GM10248 (cell line): ENCODE measurements around the gene ACSF3.

Experiments used
- CTCF ChIA-PET: fragments of 300-600 bp; sonication (Branson Sonifier 250); formaldehyde crosslinking; extraction: SDS; loops from one replicate; lab custom pipeline; 2021; ENCODE audit warnings: antibody characterized with exemption; lab: Yijun Ruan, JAX
- POLR2A ChIA-PET: fragments of 350-650 bp; sonication (Branson Sonifier 250); formaldehyde crosslinking; extraction: SDS; loops from one replicate; lab custom pipeline; 2020; ENCODE audit warnings: antibody characterized with exemption; lab: Yijun Ruan, JAX
- DNase-seq: peaks from one replicate; pipeline ENCODE4 v3.0.0; 2012; ENCODE audit errors: extremely low spot score
- TF ChIP-seq, protein P1 (sequence below): IDR thresholded peaks from 2 replicates; pipeline ENCODE4 v1.5.1; 2012; ENCODE audit warnings: mild to moderate bottlenecking, low read depth; ENCODE audit errors: extremely low read depth, missing control alignments, control extremely low read depth

ACSF3 gene

DNA sequence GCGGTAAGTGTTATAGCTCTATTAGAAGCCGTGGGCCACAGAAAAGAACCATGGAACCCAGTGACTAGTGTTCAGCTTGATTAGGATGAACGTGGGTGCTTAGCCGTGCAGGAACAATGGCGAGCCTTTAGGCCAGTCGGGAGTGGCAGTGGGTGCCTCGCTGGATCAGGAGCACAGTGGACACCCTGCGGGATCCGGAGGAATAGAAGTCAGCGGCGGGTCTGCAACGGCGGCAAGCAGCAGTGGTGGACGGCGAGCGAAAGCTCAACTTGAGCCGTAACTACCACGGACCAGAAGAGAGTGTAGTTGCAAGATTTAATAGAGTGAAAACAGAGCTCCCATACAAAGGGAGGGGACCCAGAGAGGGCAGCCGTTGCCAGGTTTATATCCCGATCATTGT, 40.6 kb downstream of the ACSF3 start:
- TF ChIP-seq, protein P1, sequence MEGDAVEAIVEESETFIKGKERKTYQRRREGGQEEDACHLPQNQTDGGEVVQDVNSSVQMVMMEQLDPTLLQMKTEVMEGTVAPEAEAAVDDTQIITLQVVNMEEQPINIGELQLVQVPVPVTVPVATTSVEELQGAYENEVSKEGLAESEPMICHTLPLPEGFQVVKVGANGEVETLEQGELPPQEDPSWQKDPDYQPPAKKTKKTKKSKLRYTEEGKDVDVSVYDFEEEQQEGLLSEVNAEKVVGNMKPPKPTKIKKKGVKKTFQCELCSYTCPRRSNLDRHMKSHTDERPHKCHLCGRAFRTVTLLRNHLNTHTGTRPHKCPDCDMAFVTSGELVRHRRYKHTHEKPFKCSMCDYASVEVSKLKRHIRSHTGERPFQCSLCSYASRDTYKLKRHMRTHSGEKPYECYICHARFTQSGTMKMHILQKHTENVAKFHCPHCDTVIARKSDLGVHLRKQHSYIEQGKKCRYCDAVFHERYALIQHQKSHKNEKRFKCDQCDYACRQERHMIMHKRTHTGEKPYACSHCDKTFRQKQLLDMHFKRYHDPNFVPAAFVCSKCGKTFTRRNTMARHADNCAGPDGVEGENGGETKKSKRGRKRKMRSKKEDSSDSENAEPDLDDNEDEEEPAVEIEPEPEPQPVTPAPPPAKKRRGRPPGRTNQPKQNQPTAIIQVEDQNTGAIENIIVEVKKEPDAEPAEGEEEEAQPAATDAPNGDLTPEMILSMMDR = no peak
- ChIA-PET POLR2A (interaction anchor here (0.6 kb wide), 1 partner anchor 37 kb away, joined by 3 read pairs; no protein-coding TSS in a partner anchor), CTCF (interaction anchor here (0.9 to 1.4 kb wide), 2 partner anchors 9 to 12 kb away, joined by 3 read pairs; no protein-coding TSS in a partner anchor)
- DNase-seq = no peak

DNA sequence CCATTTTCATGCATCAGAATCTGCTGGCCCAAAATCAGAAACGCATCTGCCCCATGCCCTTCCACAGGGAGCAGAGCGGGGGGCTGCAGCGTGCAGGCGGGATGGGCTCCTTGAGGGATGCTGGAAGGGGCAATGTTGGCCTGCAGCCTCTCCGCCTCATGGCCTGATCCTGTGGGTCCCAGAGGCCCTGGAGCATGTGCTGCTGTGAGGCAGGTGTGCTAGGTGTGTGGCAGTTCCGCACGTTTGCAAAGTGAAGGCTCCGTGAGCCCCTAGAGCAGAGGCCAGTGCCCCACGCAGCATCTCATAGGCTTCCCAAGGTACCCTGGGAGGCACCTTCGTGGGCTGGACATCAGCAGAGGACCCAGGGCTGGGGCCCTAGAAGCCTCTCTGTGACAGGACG, 41.5 kb downstream of the ACSF3 start:
- TF ChIP-seq, protein P1 = no peak
- DNase-seq = no peak
- ChIA-PET CTCF (interaction anchor here (0.9 to 1.4 kb wide), 2 partner anchors 10 to 11 kb away, joined by 3 read pairs; no protein-coding TSS in a partner anchor), POLR2A (no interaction called here)

DNA sequence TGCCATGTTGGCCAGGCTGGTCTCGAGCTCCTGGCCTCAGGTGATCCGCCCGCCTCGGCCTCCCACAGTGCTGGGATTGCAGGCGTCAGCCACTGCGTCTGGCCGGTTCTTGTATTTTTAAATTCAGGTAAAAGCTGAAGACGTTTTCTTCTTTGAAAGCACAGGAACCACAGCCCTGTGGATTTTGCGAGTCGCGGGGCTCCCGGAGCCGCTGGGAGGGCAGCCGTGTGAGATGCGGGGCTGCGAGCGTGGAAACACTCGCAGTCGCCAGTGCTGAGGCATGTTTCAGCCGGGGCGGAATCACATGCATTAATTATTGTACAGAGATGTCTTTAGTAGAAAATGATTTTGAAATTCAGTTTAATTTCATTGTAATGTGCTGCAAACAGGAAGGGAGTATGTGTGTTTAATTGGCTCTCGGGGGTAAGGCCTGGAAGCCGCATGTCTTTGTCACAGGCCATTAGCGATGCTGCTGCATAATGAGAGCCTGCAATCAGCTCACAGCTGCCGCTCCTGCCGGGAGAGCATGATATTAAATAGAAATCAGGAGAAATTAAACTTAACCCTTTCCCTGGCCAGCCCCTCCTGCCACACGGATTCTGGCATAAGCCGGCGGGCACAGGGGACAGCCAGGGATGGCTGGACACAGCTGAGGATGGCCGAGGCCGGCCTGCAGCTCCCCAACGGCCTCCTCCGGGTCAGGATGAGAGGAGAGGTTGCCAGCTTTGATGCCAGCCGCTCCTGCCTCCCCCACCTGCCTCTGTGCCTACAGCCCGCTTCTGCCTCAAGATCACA, 42.5 kb downstream of the ACSF3 start:
- DNase-seq = no peak
- POLR2A ChIA-PET = no interaction called here

DNA sequence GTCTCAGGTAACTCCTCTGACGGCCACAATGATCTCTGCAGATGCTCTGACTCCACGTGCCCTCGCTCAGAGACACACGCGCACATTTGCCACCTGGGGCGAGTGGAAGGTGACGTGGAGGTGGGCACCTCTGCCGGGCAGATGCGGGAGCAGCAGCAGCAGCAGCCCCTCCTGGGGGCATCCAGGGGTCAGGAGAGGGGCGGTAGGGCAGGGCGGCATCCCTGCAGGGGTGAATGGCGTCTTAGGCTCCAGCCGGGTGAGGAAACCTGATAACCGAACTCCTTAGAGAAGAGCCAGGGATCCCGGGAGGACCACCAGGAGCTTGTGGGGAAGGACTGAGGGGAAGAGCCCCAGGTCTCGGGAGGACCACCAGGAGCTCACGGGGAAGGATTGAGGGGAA, 43.3 kb downstream of the ACSF3 start:
- TF ChIP-seq, protein P1 = no peak
- ChIA-PET POLR2A (no interaction called here), CTCF (interaction anchor here (1.3 kb wide), 1 partner anchor 79 kb away, joined by 3 read pairs; no protein-coding TSS in a partner anchor)
- DNase-seq = no peak

More for the DNA sequence above, 42.5 kb downstream of the ACSF3 start:
- TF ChIP-seq, protein P1 = no peak
- CTCF ChIA-PET = interaction anchor here (1.3 kb wide), 1 partner anchor 80 kb away, joined by 3 read pairs; no protein-coding TSS in a partner anchor

DNA sequence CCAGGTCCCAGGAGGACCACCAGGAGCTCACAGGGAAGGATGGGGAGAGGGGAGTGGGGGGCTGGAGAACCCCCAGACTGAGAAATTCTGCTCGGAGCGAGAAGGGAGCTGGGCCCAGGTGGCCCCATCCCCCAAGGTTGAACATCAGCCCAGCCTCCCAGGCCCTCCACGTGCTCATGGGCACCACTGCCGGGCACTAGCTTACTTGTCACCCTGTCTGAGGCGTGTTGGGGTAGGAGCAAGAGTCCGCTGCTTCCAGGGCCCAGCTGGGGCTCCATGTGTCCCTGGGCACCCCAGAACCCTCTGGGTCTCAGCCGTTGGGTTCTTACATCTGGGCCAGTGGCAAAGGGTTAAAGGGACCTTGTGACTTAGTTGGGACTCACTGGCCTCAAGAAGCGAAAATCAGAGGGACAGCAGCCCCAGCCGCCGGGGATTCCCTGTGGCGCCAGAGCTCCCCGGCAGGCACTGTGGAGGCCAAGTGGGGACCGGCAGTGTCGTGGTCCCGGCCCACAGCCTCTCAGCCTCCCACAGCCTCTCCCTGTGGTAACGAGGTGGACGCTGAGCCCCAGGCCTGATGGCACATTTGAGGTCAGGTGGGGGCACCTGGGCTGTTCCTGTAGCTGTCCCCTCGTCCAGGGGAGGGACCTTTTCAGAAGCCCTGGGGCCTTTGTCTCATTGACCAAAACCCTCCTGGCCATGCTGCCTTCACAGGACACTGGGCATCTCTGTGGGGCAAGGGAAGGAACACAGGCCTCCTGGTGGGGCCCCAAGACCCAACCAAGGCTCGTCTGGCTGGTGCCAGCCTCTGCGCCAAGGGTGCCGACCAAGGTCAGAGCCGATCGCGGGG, 44.2 kb downstream of the ACSF3 start:
- TF ChIP-seq, protein P1 = no peak
- ChIA-PET POLR2A (no interaction called here), CTCF (no interaction called here)
- no peak for DNase-seq

DNA sequence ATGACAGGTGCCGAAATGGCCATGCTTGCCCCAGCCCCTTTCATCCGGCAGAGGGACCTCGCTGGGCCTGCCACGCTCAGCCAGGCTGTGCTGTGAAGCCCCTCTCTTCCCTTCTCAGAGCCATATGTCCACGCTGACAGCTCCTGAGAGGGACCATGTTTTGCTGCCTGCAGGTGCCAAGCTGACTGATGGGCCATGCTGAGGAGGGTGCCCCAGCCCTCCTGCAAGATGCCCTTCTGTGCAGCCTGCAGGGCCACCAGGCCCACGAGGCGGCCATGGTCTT, 44.8 kb downstream of the ACSF3 start:
- POLR2A ChIA-PET = no interaction called here
- CTCF ChIA-PET = no interaction called here
- TF ChIP-seq, protein P1 = no peak
- no peak for DNase-seq
